ENCODE results near the gene TMPRSS4.
"Not testable (repeated sequence)": the region's sequence is repeated elsewhere in the genome, so short reads cannot be mapped to it uniquely, and the experiment has no call there.

The TMPRSS4 gene

GRCh38 chr11:118057251-118058145, 19.4 kb upstream of the TMPRSS4 start:
- Histone ChIP-seq H3K27me3 (ENCODE audit: insufficient read depth, low read length) (peaks cover 47% of the 10 kb centered on the region), H2AFZ (ENCODE audit: low read length, unreplicated experiment) (no peak overlapping the region), H3K4me3 (ENCODE audit: low read depth, low read length) (no peak overlapping the region), H3K4me1 (ENCODE audit: control insufficient read depth, insufficient read depth, low read length, unreplicated experiment) (no peaks in the 10 kb centered on the region), H3K27ac (ENCODE audit: low read depth, low read length) (no peak overlapping the region), H3K36me3 (ENCODE audit: insufficient read depth, low read length) (no peaks in the 10 kb centered on the region), H3K79me2 (ENCODE audit: control insufficient read depth, insufficient read depth, low read length, unreplicated experiment) (no peaks in the 10 kb centered on the region)

GRCh38 chr11:118058311-118059245, 18.3 kb upstream of the TMPRSS4 start:
- no peaks in the 10 kb centered on the region for H3K36me3 ChIP-seq (ENCODE audit: insufficient read depth, low read length)
- no peak overlapping the region for H3K27ac ChIP-seq (ENCODE audit: low read depth, low read length)
- H3K4me1 ChIP-seq (ENCODE audit: control insufficient read depth, insufficient read depth, low read length, unreplicated experiment): no peaks in the 10 kb centered on the region
- H3K79me2 ChIP-seq (ENCODE audit: control insufficient read depth, insufficient read depth, low read length, unreplicated experiment): no peaks in the 10 kb centered on the region
- no peak overlapping the region for H2AFZ ChIP-seq (ENCODE audit: low read length, unreplicated experiment)
- H3K4me3 ChIP-seq (ENCODE audit: low read depth, low read length): no peak overlapping the region
- H3K27me3 ChIP-seq (ENCODE audit: insufficient read depth, low read length): peaks cover 49% of the 10 kb centered on the region

- H3K36me3 ChIP-seq (ENCODE audit: insufficient read depth, low read length): no peaks in the 10 kb centered on the region
- no peaks in the 10 kb centered on the region for H3K4me1 ChIP-seq (ENCODE audit: control insufficient read depth, insufficient read depth, low read length, unreplicated experiment)
- H3K27me3 ChIP-seq (ENCODE audit: insufficient read depth, low read length): peaks cover 56% of the 10 kb centered on the region
- no peak overlapping the region for H3K4me3 ChIP-seq (ENCODE audit: low read depth, low read length)
- H3K79me2 ChIP-seq (ENCODE audit: control insufficient read depth, insufficient read depth, low read length, unreplicated experiment): no peaks in the 10 kb centered on the region
- no peak overlapping the region for H3K27ac ChIP-seq (ENCODE audit: low read depth, low read length)
- H2AFZ ChIP-seq (ENCODE audit: low read length, unreplicated experiment): no peak overlapping the region
Measured at GRCh38 chr11:118059246-118059940, 17.5 kb upstream of the TMPRSS4 start.

- Histone ChIP-seq H3K4me1 (ENCODE audit: control insufficient read depth, insufficient read depth, low read length, unreplicated experiment) (no peaks in the 10 kb centered on the region), H3K27me3 (ENCODE audit: insufficient read depth, low read length) (peaks cover 56% of the 10 kb centered on the region), H2AFZ (ENCODE audit: low read length, unreplicated experiment) (no peak overlapping the region), H3K4me3 (ENCODE audit: low read depth, low read length) (no peak overlapping the region), H3K27ac (ENCODE audit: low read depth, low read length) (no peak overlapping the region), H3K79me2 (ENCODE audit: control insufficient read depth, insufficient read depth, low read length, unreplicated experiment) (no peaks in the 10 kb centered on the region), H3K36me3 (ENCODE audit: insufficient read depth, low read length) (no peaks in the 10 kb centered on the region)
Measured at GRCh38 chr11:118060081-118060661, 16.7 kb upstream of the TMPRSS4 start.

- peaks cover 53% of the 10 kb centered on the region for H3K27me3 ChIP-seq (ENCODE audit: insufficient read depth, low read length)
- H3K4me3 ChIP-seq (ENCODE audit: low read depth, low read length): no peak overlapping the region
- no peak overlapping the region for H3K27ac ChIP-seq (ENCODE audit: low read depth, low read length)
- no peak overlapping the region for H2AFZ ChIP-seq (ENCODE audit: low read length, unreplicated experiment)
- no peaks in the 10 kb centered on the region for H3K4me1 ChIP-seq (ENCODE audit: control insufficient read depth, insufficient read depth, low read length, unreplicated experiment)
- no peaks in the 10 kb centered on the region for H3K79me2 ChIP-seq (ENCODE audit: control insufficient read depth, insufficient read depth, low read length, unreplicated experiment)
- H3K36me3 ChIP-seq (ENCODE audit: insufficient read depth, low read length): no peaks in the 10 kb centered on the region
Measured at GRCh38 chr11:118060869-118061268, 16.0 kb upstream of the TMPRSS4 start.

- H2AFZ ChIP-seq (ENCODE audit: low read length, unreplicated experiment): no peak overlapping the region
- no peaks in the 10 kb centered on the region for H3K4me1 ChIP-seq (ENCODE audit: control insufficient read depth, insufficient read depth, low read length, unreplicated experiment)
- H3K36me3 ChIP-seq (ENCODE audit: insufficient read depth, low read length): no peaks in the 10 kb centered on the region
- peaks cover 46% of the 10 kb centered on the region for H3K27me3 ChIP-seq (ENCODE audit: insufficient read depth, low read length)
- H3K27ac ChIP-seq (ENCODE audit: low read depth, low read length): no peak overlapping the region
- H3K4me3 ChIP-seq (ENCODE audit: low read depth, low read length): no peak overlapping the region
- H3K79me2 ChIP-seq (ENCODE audit: control insufficient read depth, insufficient read depth, low read length, unreplicated experiment): no peaks in the 10 kb centered on the region
Measured at GRCh38 chr11:118061586-118062125, 15.2 kb upstream of the TMPRSS4 start.

- H3K4me1 ChIP-seq (ENCODE audit: control insufficient read depth, insufficient read depth, low read length, unreplicated experiment); H3K4me3 ChIP-seq (ENCODE audit: low read depth, low read length); H3K79me2 ChIP-seq (ENCODE audit: control insufficient read depth, insufficient read depth, low read length, unreplicated experiment); H3K27ac ChIP-seq (ENCODE audit: low read depth, low read length); H3K36me3 ChIP-seq (ENCODE audit: insufficient read depth, low read length); H2AFZ ChIP-seq (ENCODE audit: low read length, unreplicated experiment): not testable (repeated sequence)
- peaks cover 42% of the 10 kb centered on the region; the same call in 1 of the 2 replicates for H3K27me3 ChIP-seq (ENCODE audit: insufficient read depth, low read length)
Measured at GRCh38 chr11:118062181-118062580, 14.7 kb upstream of the TMPRSS4 start.

GRCh38 chr11:118062631-118063030, 14.2 kb upstream of the TMPRSS4 start:
- H3K27ac ChIP-seq (ENCODE audit: low read depth, low read length); H3K4me3 ChIP-seq (ENCODE audit: low read depth, low read length); H3K79me2 ChIP-seq (ENCODE audit: control insufficient read depth, insufficient read depth, low read length, unreplicated experiment); H3K36me3 ChIP-seq (ENCODE audit: insufficient read depth, low read length); H3K4me1 ChIP-seq (ENCODE audit: control insufficient read depth, insufficient read depth, low read length, unreplicated experiment); H2AFZ ChIP-seq (ENCODE audit: low read length, unreplicated experiment): not testable (repeated sequence)
- peaks cover 39% of the 10 kb centered on the region; the same call in 1 of the 2 replicates for H3K27me3 ChIP-seq (ENCODE audit: insufficient read depth, low read length)

GRCh38 chr11:118064956-118065355, 11.9 kb upstream of the TMPRSS4 start:
- peaks cover 33% of the 10 kb centered on the region; the same call in 1 of the 2 replicates for H3K27me3 ChIP-seq (ENCODE audit: insufficient read depth, low read length)
- H3K4me1 ChIP-seq (ENCODE audit: control insufficient read depth, insufficient read depth, low read length, unreplicated experiment): no peaks in the 10 kb centered on the region
- H3K36me3 ChIP-seq (ENCODE audit: insufficient read depth, low read length): no peaks in the 10 kb centered on the region
- H3K79me2 ChIP-seq (ENCODE audit: control insufficient read depth, insufficient read depth, low read length, unreplicated experiment): no peaks in the 10 kb centered on the region
- no peak overlapping the region for H3K27ac ChIP-seq (ENCODE audit: low read depth, low read length)
- H2AFZ ChIP-seq (ENCODE audit: low read length, unreplicated experiment): no peak overlapping the region
- H3K4me3 ChIP-seq (ENCODE audit: low read depth, low read length): no peak overlapping the region

GRCh38 chr11:118065384-118065783, 11.5 kb upstream of the TMPRSS4 start:
- peaks cover 28% of the 10 kb centered on the region; the same call in 1 of the 2 replicates for H3K27me3 ChIP-seq (ENCODE audit: insufficient read depth, low read length)
- H2AFZ ChIP-seq (ENCODE audit: low read length, unreplicated experiment): no peak overlapping the region
- H3K27ac ChIP-seq (ENCODE audit: low read depth, low read length): no peak overlapping the region
- no peaks in the 10 kb centered on the region for H3K79me2 ChIP-seq (ENCODE audit: control insufficient read depth, insufficient read depth, low read length, unreplicated experiment)
- no peak overlapping the region for H3K4me3 ChIP-seq (ENCODE audit: low read depth, low read length)
- no peaks in the 10 kb centered on the region for H3K36me3 ChIP-seq (ENCODE audit: insufficient read depth, low read length)
- H3K4me1 ChIP-seq (ENCODE audit: control insufficient read depth, insufficient read depth, low read length, unreplicated experiment): no peaks in the 10 kb centered on the region
